K562 (cell line): Measurements from ENCODE around the gene PPP6R1. TPM values are rescaled to one million over a fixed set of nuclear protein-coding genes. Genes with fewer than 3 reads are reported as not detected.

Experiments
- BCL6 ChIP-seq: fragments of 250-450 bp; sonication (Bioruptor Pico); IDR thresholded peaks from 2 replicates; pipeline ENCODE4 v1.4.0; 2020
- CBFA2T2 ChIP-seq: fragments of 450-650 bp; conservative IDR thresholded peaks from 2 replicates; pipeline ENCODE4 v1.6.1; 2017; ENCODE audit warnings: mild to moderate bottlenecking
- CREB3L1 ChIP-seq: fragments of 450-650 bp; IDR thresholded peaks from 2 replicates; pipeline ENCODE4 v1.6.1; 2014; ENCODE audit warnings: low read depth, mild to moderate bottlenecking, moderate library complexity, borderline replicate concordance
- ELF4 ChIP-seq: fragments of 450-650 bp; formaldehyde crosslinking; IDR thresholded peaks from 2 replicates; pipeline ENCODE4 v1.4.0; 2022; ENCODE audit warnings: missing genetic modification characterization
- HSF4 ChIP-seq: fragments of 250-450 bp; sonication (Bioruptor Pico); IDR thresholded peaks from 2 replicates; pipeline ENCODE4 v2.1.2; 2022; ENCODE audit warnings: mild to moderate bottlenecking, moderate library complexity, borderline replicate concordance
- KLF1 ChIP-seq: fragments of 450-650 bp; IDR thresholded peaks from 2 replicates; pipeline ENCODE4 v1.6.1; 2016; ENCODE audit warnings: missing genetic modification characterization, missing compliant biosample characterization
- MCM5 ChIP-seq: fragments of 450-650 bp; IDR thresholded peaks from 2 replicates; pipeline ENCODE4 v1.6.1; 2016; ENCODE audit warnings: low read depth
- RBFOX2 ChIP-seq: fragments of 200-400 bp; formaldehyde crosslinking; IDR thresholded peaks from 2 replicates; pipeline ENCODE4 v1.6.1; 2017; ENCODE audit warnings: low read depth, mild to moderate bottlenecking, low read length, moderate library complexity
- XRCC3 ChIP-seq: fragments of 450-650 bp; IDR thresholded peaks from 2 replicates; pipeline ENCODE4 v1.6.1; 2017; ENCODE audit warnings: mild to moderate bottlenecking, moderate library complexity
- ZBTB11 ChIP-seq, 3 experiments: fragments of 200-800 bp in 1 of 3; fragments of 250-450 bp in 1 of 3; fragments of 450-650 bp in 1 of 3; sonication (Bioruptor Pico) in 1 of 3; sonication (Bioruptor generic) in 1 of 3; formaldehyde crosslinking in 1 of 3; IDR thresholded peaks; 2 replicates each; pipeline versions ENCODE4 v1.6.1 to v1.8.0; 2016 to 2022; ENCODE audit warnings: mild to moderate bottlenecking in 2 of 3, missing genetic modification characterization in 2 of 3, missing compliant biosample characterization in 1 of 3, moderate library complexity in 1 of 3
- ZBTB33 ChIP-seq: sonication (generic); formaldehyde crosslinking; IDR thresholded peaks from 2 replicates; pipeline ENCODE4 v1.8.1; 2023; ENCODE audit warnings: mild to moderate bottlenecking, missing genetic modification reagents
- ZNF436 ChIP-seq: fragments of 250-450, 450-650 bp; sonication (Bioruptor Pico); formaldehyde crosslinking; IDR thresholded peaks from 2 replicates; pipeline ENCODE4 v1.7.0; 2020; ENCODE audit warnings: mild to moderate bottlenecking
- ZNF445 ChIP-seq: fragments of 250-450 bp; sonication (Bioruptor Pico); IDR thresholded peaks from 2 replicates; pipeline ENCODE4 v1.4.0; 2020; ENCODE audit warnings: low read depth, mild to moderate bottlenecking, moderate library complexity
- polyA plus RNA-seq, 8 experiments: library from polyadenylated mRNA; depleted of rRNA in 4 of 8; stranded (reverse) in 5 of 8; unstranded in 3 of 8; fragments of >200 nt; fragmentation: Nextera tagmentation in 2 of 8; fragmentation: Illumina TruSeq in 1 of 8; extraction: Ambion mirVana in 2 of 8; extraction: Trizol in 1 of 8; gene quantifications; 2 replicates each; pipeline versions ENCODE4 v1.2.1 to v1.2.3, GENCODE V29; 2011 to 2014; ENCODE audit warnings: inconsistent platforms in 1 of 8, missing spikeins in 1 of 8
- total RNA-seq, 7 experiments: library from RNA; depleted of rRNA in 6 of 7; stranded (reverse); fragments of >200 nt in 6 of 7; fragmentation: Illumina TruSeq in 2 of 7; extraction: Trizol in 2 of 7; gene quantifications; 2 replicates each; pipeline versions ENCODE4 v1.2.1 to v1.2.3, GENCODE V29; 2011 to 2021; ENCODE audit warnings: low replicate concordance in 1 of 7
- TF ChIP-seq, protein P1 (sequence below): fragments of 450-650 bp; IDR thresholded peaks from 2 replicates; pipeline ENCODE4 v1.6.1; 2016; ENCODE audit warnings: low read depth, mild to moderate bottlenecking, moderate library complexity
- TF ChIP-seq, protein P2 (sequence below): fragments of 250-450 bp; sonication (Bioruptor Pico); IDR thresholded peaks from 2 replicates; pipeline ENCODE4 v1.5.0; 2021; ENCODE audit warnings: mild to moderate bottlenecking, moderate library complexity

Gene PPP6R1
- total and polyA plus RNA-seq, 9 of the 15 experiments (the other 6 are each of a cell fraction or from before 2014, with no cell fraction given): 0.48 to 135 (median 37.2) TPM

- TF ChIP-seq, protein P1, sequence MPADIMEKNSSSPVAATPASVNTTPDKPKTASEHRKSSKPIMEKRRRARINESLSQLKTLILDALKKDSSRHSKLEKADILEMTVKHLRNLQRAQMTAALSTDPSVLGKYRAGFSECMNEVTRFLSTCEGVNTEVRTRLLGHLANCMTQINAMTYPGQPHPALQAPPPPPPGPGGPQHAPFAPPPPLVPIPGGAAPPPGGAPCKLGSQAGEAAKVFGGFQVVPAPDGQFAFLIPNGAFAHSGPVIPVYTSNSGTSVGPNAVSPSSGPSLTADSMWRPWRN: no peak
- TF ChIP-seq ZBTB11 (CRISPR knock-in tag; IDR thresholded peaks at IDR 0.05) (no peak), ZNF436 (CRISPR knock-in tag) (no peak), RBFOX2 (peak; percentile 33; the same call in 1 of the 2 replicates), XRCC3 (no peak), CBFA2T2 (0 out of 2 replicates have a peak, but pooled peaks have one; percentile 13), MCM5 (no peak), ZNF445 (no peak), CREB3L1 (no peak), ZBTB33 (CRISPR knock-in tag) (peak; percentile 98), BCL6 (CRISPR knock-in tag) (no peak), ELF4 (no peak), KLF1 (no peak), HSF4 (CRISPR knock-in tag) (no peak)
- TF ChIP-seq, protein P2, sequence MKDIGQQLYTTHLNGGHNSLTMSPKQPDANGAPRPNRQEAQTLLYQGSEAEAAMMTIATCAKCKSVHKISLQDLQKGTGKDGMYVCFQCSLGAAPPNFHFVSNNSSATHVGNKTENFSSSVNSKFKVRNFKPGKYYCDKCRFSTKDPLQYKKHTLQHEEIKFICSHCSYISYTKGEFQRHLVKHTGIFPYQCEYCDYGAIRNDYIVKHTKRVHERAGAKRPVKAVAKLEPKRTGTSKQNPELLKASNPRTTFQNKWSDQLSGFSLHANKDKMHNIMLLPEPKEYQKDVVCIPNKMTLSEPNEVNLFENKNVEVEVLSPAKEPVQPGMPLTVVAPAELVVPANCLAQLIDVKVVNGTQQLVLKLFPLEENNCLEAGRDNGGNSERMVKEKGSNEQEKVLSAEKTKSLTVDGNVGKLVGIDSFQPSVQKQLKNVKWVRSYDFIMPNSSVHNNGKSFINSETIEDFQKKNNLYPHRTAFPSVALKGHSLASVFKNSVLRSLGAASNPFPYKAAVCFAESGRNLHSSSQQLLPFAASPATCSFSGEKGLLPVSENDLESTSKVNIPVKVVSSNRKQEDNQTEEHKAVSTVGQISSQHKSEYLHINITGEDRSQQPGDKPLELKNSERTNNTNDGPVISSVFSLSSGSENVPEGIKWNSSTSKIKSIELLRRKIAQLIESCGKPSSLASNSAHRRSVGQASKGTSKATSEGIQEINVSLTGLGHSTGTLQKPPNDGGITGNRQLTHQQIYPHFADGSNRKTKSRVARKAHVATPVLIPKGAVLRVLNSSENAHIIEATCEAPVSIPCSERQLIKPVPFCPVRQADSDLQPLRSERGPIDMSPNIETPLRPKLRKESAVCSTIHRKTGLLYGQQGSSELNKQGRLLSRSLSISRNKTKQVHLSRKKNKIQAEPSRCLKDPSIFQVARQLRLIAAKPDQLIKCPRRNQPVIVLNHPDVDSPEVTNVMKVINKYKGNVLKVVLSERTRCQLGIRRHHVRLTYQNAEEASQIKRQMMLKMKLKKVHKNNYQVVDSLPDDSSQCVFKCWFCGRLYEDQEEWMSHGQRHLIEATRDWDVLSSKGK (CRISPR knock-in tag): no peak
Measured at GRCh38 chr19:55246462-55247451, 12.1 kb downstream of the PPP6R1 start (continued).
